Transverse colon (tissue), 4 donors: ENCODE data around the gene TRIM47. TPM values are rescaled to one million over a fixed set of nuclear protein-coding genes. Genes with fewer than 3 reads are reported as not detected.

ENCODE experiments used
- DNase-seq: peaks from one replicate; pipeline ENCODE4 v3.0.0-alpha.2; 2019
- H3K27ac ChIP-seq, 4 donors: fragments of 200-600 bp; sonication (generic); 2 replicates each; pipeline ENCODE4 v1.5.1; 2016 to 2018; ENCODE audit warnings: inconsistent platforms in 4 of 4
- H3K27me3 ChIP-seq: fragments of 200-600 bp; sonication (generic); 2 replicates; pipeline ENCODE4 v1.5.1; 2017; ENCODE audit warnings: inconsistent platforms
- H3K36me3 ChIP-seq, 4 donors: fragments of 200-600 bp; sonication (generic); 2 replicates each; pipeline ENCODE4 v1.5.1; 2017 to 2019; ENCODE audit warnings: inconsistent platforms in 4 of 4
- H3K4me1 ChIP-seq, 4 donors: fragments of 200-600 bp; sonication (generic); 2 replicates each; pipeline ENCODE4 v1.5.1; 2017 to 2020; ENCODE audit warnings: inconsistent platforms in 4 of 4
- H3K4me3 ChIP-seq, 4 donors: fragments of 200-600 bp; sonication (generic); 1 replicate in 1 of 4; 2 replicates in 3 of 4; pipeline versions ENCODE4 v1.5.1 to v1.6.1; 2017 to 2019; ENCODE audit warnings: inconsistent platforms in 4 of 4
- H3K9me3 ChIP-seq, 2 donors: fragments of 200-600 bp; sonication (generic); 2 replicates each; pipeline ENCODE4 v1.5.1; 2017 to 2019; ENCODE audit warnings: inconsistent platforms in 2 of 2
- CTCF ChIP-seq, 5 experiments: fragments of 200-600 bp in 3 of 5; fragments of 450-650 bp in 2 of 5; sonication (generic) in 3 of 5; IDR thresholded peaks; 1 replicate in 2 of 5; 2 replicates in 3 of 5; pipeline ENCODE4 v1.5.1; 2016 to 2017; ENCODE audit warnings: antibody characterized with exemption in 5 of 5, inconsistent platforms in 3 of 5, mild to moderate bottlenecking in 2 of 5, moderate library complexity in 1 of 5
- EP300 ChIP-seq: sonication (generic); formaldehyde crosslinking; IDR thresholded peaks from one replicate; pipeline ENCODE4 v1.6.1; 2017; ENCODE audit warnings: antibody characterized with exemption, low read depth
- POLR2A ChIP-seq: fragments of 450-650 bp; IDR thresholded peaks from one replicate; pipeline ENCODE4 v1.6.1; 2016; ENCODE audit warnings: antibody characterized with exemption, mild to moderate bottlenecking, moderate library complexity
- POLR2AphosphoS5 ChIP-seq, 3 donors: sonication (generic); formaldehyde crosslinking; IDR thresholded peaks; one replicate each; pipeline ENCODE4 v1.6.1; 2016; ENCODE audit warnings: antibody characterized with exemption in 3 of 3
- WGBS, 2 donors: methylation state at CpG; one replicate each; pipeline ENCODE4 v1.1.5; 2018; ENCODE audit warnings: low coverage in 1 of 2; 5-methylcytosine and 5-hydroxymethylcytosine counted together
- in situ Hi-C, 4 donors: fragments of 200-750 bp; cut with MboI; loops; one replicate each; pipeline versions ENCODE4 v1.15.0 to v1.15.1; 2017; ENCODE audit warnings: low sequenced_read_pairs in 3 of 4, low pct_ligation_motif_present in 1 of 4, low pct_unique_long_range_greater_than_20kb in 1 of 4
- intact Hi-C: fragments of 100-400 bp; cut with DNase I; formaldehyde crosslinking; loops from one replicate; pipeline ENCODE4 v1.15.1; 2023; ENCODE audit warnings: low total_unique reads
- total RNA-seq, 4 donors: library from RNA; depleted of rRNA; stranded (reverse); fragments of >200 nt; gene quantifications; one replicate each; pipeline ENCODE4 v1.1.0, GENCODE V29; 2016

The TRIM47 gene
- total RNA-seq, 4 donors from 2014 or later = 38.6 to 118 (median 41.0) TPM

DNA sequence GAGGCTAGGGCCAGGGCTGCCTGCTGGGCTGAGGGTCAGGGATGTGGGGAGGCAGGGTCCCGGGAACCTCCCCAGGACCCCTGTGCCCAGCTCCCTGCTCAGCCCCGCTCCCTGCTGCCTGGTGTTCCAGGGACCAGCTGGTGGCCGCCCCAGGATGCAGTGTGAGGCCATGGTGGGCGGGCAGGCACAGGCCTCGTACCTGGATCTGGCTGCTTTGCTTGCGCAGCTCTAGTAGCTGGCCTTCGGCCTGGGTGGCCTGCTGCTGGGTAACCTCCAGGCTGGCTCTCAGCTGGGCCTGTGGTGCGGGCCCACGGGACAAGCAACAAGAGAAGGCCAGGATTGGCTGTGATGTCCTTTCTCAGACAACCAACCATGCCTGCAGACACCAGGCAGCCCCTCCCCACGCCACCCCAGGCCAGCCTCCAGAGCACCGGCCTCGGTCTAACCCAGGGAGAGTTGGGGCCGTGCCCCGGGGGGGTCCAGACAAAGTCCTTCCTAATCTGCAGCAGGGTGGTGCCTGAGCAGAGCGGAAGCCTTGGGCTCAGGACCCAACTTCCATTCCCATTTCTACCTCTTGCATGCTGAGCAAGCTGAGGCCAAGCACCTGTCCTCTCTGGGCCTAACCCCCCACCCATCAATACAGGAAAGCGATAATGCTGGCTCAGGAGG, 14.3 kb upstream of the TRIM47 start:
- intact Hi-C loops = no loop called here
- WGBS, 2 donors = 86 to 100% methylated on average over 2 to 15 of the region's 16 CpGs
- in situ Hi-C loops = loop anchor here in 1 of 4 donors (25.0 kb wide), 1 partner anchor 130 kb away; the partner anchor contains the start of gene GALK1
- Histone ChIP-seq H3K27ac (no peak overlapping the region), H3K27me3 (no peaks in the 10 kb centered on the region), H3K9me3 (no peaks in the 10 kb centered on the region), H3K4me3 (no peak overlapping the region), H3K4me1 (peaks cover 20 to 26% (median 24%) of the 10 kb centered on the region in 4 donors), H3K36me3 (no peaks in the 10 kb centered on the region)
- TF ChIP-seq POLR2AphosphoS5 (IDR thresholded peaks at IDR 0.05) = no peak
- TF ChIP-seq POLR2A = no peak
- TF ChIP-seq CTCF (IDR thresholded peaks at IDR 0.05) = no peak
- TF ChIP-seq EP300 = no peak
- DNase-seq = no peak

DNA sequence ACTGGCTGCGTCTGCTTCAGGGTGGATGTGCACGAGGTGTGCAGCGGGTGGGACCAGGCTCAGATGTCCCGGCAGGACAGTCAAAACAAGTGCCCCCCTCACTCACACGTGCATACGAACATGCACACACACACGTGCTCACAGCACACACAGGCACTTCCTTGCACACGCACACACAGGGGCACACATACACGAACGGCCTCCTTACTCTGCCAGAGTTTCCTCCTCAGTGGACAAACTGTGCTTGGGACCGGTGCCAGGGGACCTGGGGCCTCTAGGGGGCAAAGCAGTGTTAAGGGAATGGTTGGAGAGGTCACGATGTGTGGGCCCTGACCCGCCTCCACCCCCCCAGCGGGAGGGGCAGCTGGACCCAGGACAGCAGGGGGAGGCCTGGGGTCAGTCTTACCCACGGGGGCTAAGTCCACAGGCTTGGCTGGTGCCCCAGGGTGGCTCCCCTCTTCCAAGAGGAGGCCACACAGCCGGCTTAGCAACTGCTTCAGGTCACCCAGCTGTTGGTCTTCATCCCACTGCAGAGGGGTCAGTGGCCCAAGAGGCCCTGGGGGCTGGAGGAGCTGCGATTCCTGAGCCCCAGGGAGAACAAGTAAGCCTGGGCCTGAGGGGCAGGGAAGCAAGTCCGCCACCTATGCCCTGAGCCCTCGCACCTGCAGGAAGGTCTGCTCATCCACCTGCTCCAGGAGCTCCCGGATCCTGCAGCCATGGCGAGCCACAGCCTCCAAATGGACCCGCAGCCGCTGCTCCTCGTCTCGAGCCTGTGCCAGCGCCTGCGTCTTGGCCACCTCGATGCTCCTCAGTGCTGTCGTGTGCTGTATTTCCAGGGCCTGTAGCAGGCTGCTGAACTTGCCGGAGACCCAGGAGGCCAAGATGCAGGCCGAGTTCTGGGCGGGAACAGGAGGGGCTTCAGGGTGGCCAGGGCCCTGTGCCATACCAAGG, 13.5 kb upstream of the TRIM47 start:
- peaks cover 14 to 20% (median 18%) of the 10 kb centered on the region in 4 donors for H3K4me1 ChIP-seq
- H3K36me3 ChIP-seq = no peaks in the 10 kb centered on the region
- TF ChIP-seq EP300 = no peak
- TF ChIP-seq CTCF (IDR thresholded peaks at IDR 0.05) = no peak
- no peak for TF ChIP-seq POLR2AphosphoS5 (IDR thresholded peaks at IDR 0.05)
- no peak for TF ChIP-seq POLR2A
- 83% methylated on average over 31 of the region's 32 CpGs; no CpG with 5 or more reads in 1 of the 2 donors for WGBS, 2 donors
- H3K27me3 ChIP-seq = no peaks in the 10 kb centered on the region
- intact Hi-C loops (no loop called here), in situ Hi-C loops (loop anchor here in 1 of 4 donors (25.0 kb wide), 1 partner anchor 130 kb away; the partner anchor contains the start of gene GALK1)
- H3K9me3 ChIP-seq = no peaks in the 10 kb centered on the region
- H3K27ac ChIP-seq = no peak overlapping the region
- DNase-seq = no peak
- no peak overlapping the region for H3K4me3 ChIP-seq

DNA sequence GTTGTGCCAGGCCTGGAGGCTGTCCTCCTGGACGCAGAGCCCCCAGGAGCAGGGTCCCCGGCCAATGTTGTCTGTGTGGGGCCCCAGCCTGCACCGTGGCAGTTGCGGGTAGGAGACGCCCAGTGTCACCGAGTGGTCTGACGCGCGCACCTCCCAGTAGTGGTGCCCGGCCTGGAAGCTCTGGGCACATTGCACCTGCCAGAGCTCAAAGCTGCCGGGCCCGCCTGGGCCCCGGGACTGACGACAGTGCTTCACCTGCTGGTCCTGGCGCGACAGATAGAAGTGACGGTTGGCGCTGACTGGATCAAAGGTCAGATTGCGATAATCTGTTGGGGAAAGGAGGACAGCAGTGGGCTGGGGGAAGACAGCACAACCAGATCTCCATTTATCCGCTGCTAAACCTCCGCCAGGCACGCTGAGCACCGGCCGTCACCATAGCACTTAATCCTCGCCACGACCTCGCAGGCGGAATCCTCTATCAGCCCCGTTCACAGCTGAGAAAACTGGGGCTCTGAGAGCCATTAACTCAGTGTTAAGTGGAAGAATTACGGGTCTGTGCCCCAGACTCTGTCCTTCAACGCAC, 12.7 kb upstream of the TRIM47 start:
- Histone ChIP-seq H3K4me3 (no peak overlapping the region), H3K27me3 (no peaks in the 10 kb centered on the region), H3K36me3 (no peaks in the 10 kb centered on the region), H3K4me1 (peaks cover 14 to 19% (median 17%) of the 10 kb centered on the region in 4 donors), H3K27ac (no peak overlapping the region), H3K9me3 (no peaks in the 10 kb centered on the region)
- no peak for DNase-seq
- 91% methylated on average over 23 of the region's 31 CpGs; no CpG with 5 or more reads in 1 of the 2 donors for WGBS, 2 donors
- intact Hi-C loops = no loop called here
- in situ Hi-C loops = loop anchor here in 1 of 4 donors (25.0 kb wide), 1 partner anchor 129 kb away; the partner anchor contains the start of gene GALK1
- TF ChIP-seq POLR2AphosphoS5 (IDR thresholded peaks at IDR 0.05) (no peak), CTCF (IDR thresholded peaks at IDR 0.05) (no peak), POLR2A (no peak), EP300 (no peak)
